GM21619 (cell line): ENCODE results near the gene NBEAL1.
"Not testable (repeated sequence)": the region's sequence is repeated elsewhere in the genome, so short reads cannot be mapped to it uniquely, and the experiment has no call there.

Experiments
- ATAC-seq: cut with Tn5 transposase; IDR thresholded peaks from one replicate; pipeline ENCODE4 v1.9.1; 2021; ENCODE audit not compliant: unreplicated experiment

NBEAL1 gene

GRCh38 chr2:203014456-203015199 lies at the start of gene NBEAL1:
NBEAL1 (plus strand) TSS chr2:203014875; CDS start chr2:203016385, 1,510 bp downstream.
- ATAC-seq = peak; percentile 96

GRCh38 chr2:202965810-202966460 lies 48.7 kb upstream of the NBEAL1 start:
- ATAC-seq = peak; percentile 87

GRCh38 chr2:202969404-202969803 lies 45.3 kb upstream of the NBEAL1 start:
- not testable (repeated sequence) for ATAC-seq

- no peak for ATAC-seq
These were observed 37.9 kb upstream of the NBEAL1 start for GRCh38 chr2:202976809-202977208.

- no peak for ATAC-seq
These were observed 31.7 kb upstream of the NBEAL1 start for GRCh38 chr2:202982779-202983491.

- ATAC-seq = no peak
These were observed 24.9 kb upstream of the NBEAL1 start for GRCh38 chr2:202989749-202990148.

GRCh38 chr2:202990501-202990900 lies 24.2 kb upstream of the NBEAL1 start:
- ATAC-seq = no peak

- ATAC-seq = not testable (repeated sequence)
These were observed 17.6 kb upstream of the NBEAL1 start for GRCh38 chr2:202997113-202997512.

GRCh38 chr2:203002054-203002821 lies 12.4 kb upstream of the NBEAL1 start:
- no peak for ATAC-seq

- no peak for ATAC-seq
These were observed 11.0 kb upstream of the NBEAL1 start for GRCh38 chr2:203003716-203004115.

GRCh38 chr2:203016716-203017115 lies 2.0 kb downstream of the NBEAL1 start:
- ATAC-seq = no peak

GRCh38 chr2:203018181-203018580 lies 3.5 kb downstream of the NBEAL1 start:
- no peak for ATAC-seq

- no peak for ATAC-seq
These were observed 4.5 kb downstream of the NBEAL1 start for GRCh38 chr2:203019142-203019541.

GRCh38 chr2:203021991-203022390 lies 7.3 kb downstream of the NBEAL1 start:
- ATAC-seq = no peak

- no peak for ATAC-seq
These were observed 8.1 kb downstream of the NBEAL1 start for GRCh38 chr2:203022751-203023150.

GRCh38 chr2:203025592-203025991 lies 10.9 kb downstream of the NBEAL1 start:
- no peak for ATAC-seq

GRCh38 chr2:203030545-203030944 lies 15.9 kb downstream of the NBEAL1 start:
- ATAC-seq = no peak

GRCh38 chr2:203030991-203031390 lies 16.3 kb downstream of the NBEAL1 start:
- ATAC-seq = no peak

GRCh38 chr2:203033395-203033794 lies 18.7 kb downstream of the NBEAL1 start:
- no peak for ATAC-seq

- ATAC-seq = no peak
These were observed 21.3 kb downstream of the NBEAL1 start for GRCh38 chr2:203035879-203036470.

- ATAC-seq = no peak
These were observed 22.4 kb downstream of the NBEAL1 start for GRCh38 chr2:203037026-203037425.
